ENCODE data around the gene SPCS3. TPM values are rescaled to one million over a fixed set of nuclear protein-coding genes. Genes with fewer than 3 reads are reported as not detected.

SPCS3 gene
- total and polyA plus RNA-seq, 2 experiments from 2014 or later, result 39.0 to 47.1 TPM

- Histone ChIP-seq H3K27me3 (no peaks in the 10 kb centered on the region), H3K27ac (no peak overlapping the region), H3K4me1 (ENCODE audit: low read depth) (no peaks in the 10 kb centered on the region), H3K9me3 (ENCODE audit: low read depth) (no peaks in the 10 kb centered on the region), H3K4me3 (no peak overlapping the region), H3K36me3 (no peaks in the 10 kb centered on the region)
- TF ChIP-seq CTCF (IDR thresholded peaks at IDR 0.05; ENCODE audit: low read depth, low read length), result no peak
- no peak for DNase-seq (ENCODE audit: low read depth in 1 of 2, low spot score in 1 of 2)
Measured at GRCh38 chr4:176363072-176363471, 43.3 kb downstream of the SPCS3 start.

GRCh38 chr4:176367771-176368465 lies 48.2 kb downstream of the SPCS3 start:
- Histone ChIP-seq H3K4me1 (ENCODE audit: low read depth) (no peaks in the 10 kb centered on the region), H3K4me3 (no peak overlapping the region), H3K36me3 (no peaks in the 10 kb centered on the region), H3K9me3 (ENCODE audit: low read depth) (no peaks in the 10 kb centered on the region), H3K27me3 (no peaks in the 10 kb centered on the region), H3K27ac (no peak overlapping the region)
- TF ChIP-seq CTCF (IDR thresholded peaks at IDR 0.05; ENCODE audit: low read depth, low read length), result no peak
- no peak for DNase-seq (ENCODE audit: low read depth in 1 of 2, low spot score in 1 of 2)

GRCh38 chr4:176376032-176376614 lies 56.4 kb downstream of the SPCS3 start:
- no peaks in the 10 kb centered on the region for H3K36me3 ChIP-seq
- no peaks in the 10 kb centered on the region for H3K9me3 ChIP-seq (ENCODE audit: low read depth)
- peak; percentile 50 for TF ChIP-seq CTCF (IDR thresholded peaks at IDR 0.05; ENCODE audit: low read depth, low read length)
- H3K27me3 ChIP-seq, result no peaks in the 10 kb centered on the region
- peak; percentile 9 to 49 for DNase-seq (ENCODE audit: low read depth in 1 of 2, low spot score in 1 of 2)
- no peaks in the 10 kb centered on the region for H3K4me1 ChIP-seq (ENCODE audit: low read depth)
- H3K4me3 ChIP-seq, result no peak overlapping the region
- H3K27ac ChIP-seq, result no peak overlapping the region

GRCh38 chr4:176377780-176378179 lies 58.0 kb downstream of the SPCS3 start:
- peak; percentile 41 for TF ChIP-seq CTCF (IDR thresholded peaks at IDR 0.05; ENCODE audit: low read depth, low read length)
- no peaks in the 10 kb centered on the region for H3K36me3 ChIP-seq
- peak; percentile 8 to 44 for DNase-seq (ENCODE audit: low read depth in 1 of 2, low spot score in 1 of 2)
- H3K4me3 ChIP-seq, result no peak overlapping the region
- no peaks in the 10 kb centered on the region for H3K27me3 ChIP-seq
- H3K27ac ChIP-seq, result no peak overlapping the region
- H3K4me1 ChIP-seq (ENCODE audit: low read depth), result no peaks in the 10 kb centered on the region
- no peaks in the 10 kb centered on the region for H3K9me3 ChIP-seq (ENCODE audit: low read depth)

GRCh38 chr4:176380352-176381157 lies 60.8 kb downstream of the SPCS3 start:
- no peak for TF ChIP-seq CTCF (IDR thresholded peaks at IDR 0.05; ENCODE audit: low read depth, low read length)
- Histone ChIP-seq H3K4me3 (no peak overlapping the region), H3K4me1 (ENCODE audit: low read depth) (no peaks in the 10 kb centered on the region), H3K27me3 (no peaks in the 10 kb centered on the region), H3K9me3 (ENCODE audit: low read depth) (no peaks in the 10 kb centered on the region), H3K27ac (no peak overlapping the region), H3K36me3 (no peaks in the 10 kb centered on the region)
- no peak for DNase-seq (ENCODE audit: low read depth in 1 of 2, low spot score in 1 of 2)

Other genes starting within 250 kb of the SPCS3 start
- gene SPATA4, start 124.4 kb upstream of the SPCS3 start, total RNA-seq, result 0.07 and 0.63 TPM in 2 replicates
- 2.2 and 2.5 TPM in 2 replicates for gene SPATA4, start 124.4 kb upstream of the SPCS3 start, polyA plus RNA-seq
- gene ASB5, start 50.7 kb upstream of the SPCS3 start, total RNA-seq, result not detected in 2 replicates
- gene ASB5, start 50.7 kb upstream of the SPCS3 start, polyA plus RNA-seq, result 0.45 TPM in 1 of 2 replicates, not detected in the other

Measured in cardiac muscle cell (in vitro differentiated cells and primary cell).